Lung microvascular endothelial cell (primary cell): Measurements from ENCODE around the gene RIC8A. TPM values are rescaled to one million over a fixed set of nuclear protein-coding genes. Genes with fewer than 3 reads are reported as not detected.
"Not testable (repeated sequence)": the region's sequence is repeated elsewhere in the genome, so short reads cannot be mapped to it uniquely, and the experiment has no call there.

Source experiments
- DNase-seq, 2 donors: peaks; one replicate each; pipeline versions ENCODE4 v3.0.0 to v3.0.0-alpha.2; 2010; ENCODE audit warnings: low read depth in 2 of 2
- total RNA-seq: library from RNA; depleted of rRNA; stranded (reverse); fragments of >200 nt; gene quantifications from 2 replicates; pipeline ENCODE4 v1.2.1, GENCODE V29; 2014

RIC8A gene
- total RNA-seq = 122 and 160 TPM in 2 replicates

DNA sequence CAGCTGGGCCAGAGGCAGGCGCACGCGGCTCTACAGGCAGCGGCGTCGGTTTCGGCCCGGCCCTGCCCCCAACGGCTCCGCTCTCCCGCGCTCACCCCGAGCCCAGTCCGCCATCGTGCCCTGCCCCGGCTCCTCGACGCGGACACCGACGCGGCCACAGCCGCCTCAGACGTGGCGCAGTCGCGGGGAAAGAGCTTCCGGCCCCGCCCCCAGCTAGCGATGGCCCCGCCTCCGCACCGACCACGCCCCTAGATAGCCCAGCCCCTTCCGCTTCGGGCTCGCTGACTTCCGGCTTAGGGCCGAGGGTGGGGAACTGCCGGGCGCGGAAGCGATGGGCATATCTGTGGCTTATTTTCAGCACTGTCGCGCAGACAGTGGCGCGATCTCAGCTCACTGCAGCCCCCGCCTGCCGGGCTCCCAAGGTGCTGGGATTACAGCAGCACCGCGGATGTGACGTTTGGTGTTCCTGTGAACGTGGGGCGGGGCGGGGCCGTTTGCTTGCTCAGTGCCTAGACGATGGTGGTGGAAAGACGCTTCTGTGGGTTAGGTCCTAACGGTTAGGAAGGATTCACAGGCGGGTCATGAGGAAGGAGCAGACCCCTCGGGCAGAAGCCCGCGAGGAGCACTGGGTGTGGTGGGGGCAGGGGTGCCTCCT lies at the start of gene RIC8A, which contains the start of gene BET1L:
Gene RIC8A (plus strand): TSS at position 501 of the 655 bp plus-strand sequence. CDS start 1,147 bp downstream, outside the sequence.
Gene BET1L (minus strand): TSS at position 192 of the 655 bp plus-strand sequence. CDS start 78 bp downstream, at position 114.
- peak; percentile 98 to 99 for DNase-seq

GRCh38 chr11:180242-180641 lies 27.3 kb upstream of the RIC8A start:
- not testable (repeated sequence) for DNase-seq

DNA sequence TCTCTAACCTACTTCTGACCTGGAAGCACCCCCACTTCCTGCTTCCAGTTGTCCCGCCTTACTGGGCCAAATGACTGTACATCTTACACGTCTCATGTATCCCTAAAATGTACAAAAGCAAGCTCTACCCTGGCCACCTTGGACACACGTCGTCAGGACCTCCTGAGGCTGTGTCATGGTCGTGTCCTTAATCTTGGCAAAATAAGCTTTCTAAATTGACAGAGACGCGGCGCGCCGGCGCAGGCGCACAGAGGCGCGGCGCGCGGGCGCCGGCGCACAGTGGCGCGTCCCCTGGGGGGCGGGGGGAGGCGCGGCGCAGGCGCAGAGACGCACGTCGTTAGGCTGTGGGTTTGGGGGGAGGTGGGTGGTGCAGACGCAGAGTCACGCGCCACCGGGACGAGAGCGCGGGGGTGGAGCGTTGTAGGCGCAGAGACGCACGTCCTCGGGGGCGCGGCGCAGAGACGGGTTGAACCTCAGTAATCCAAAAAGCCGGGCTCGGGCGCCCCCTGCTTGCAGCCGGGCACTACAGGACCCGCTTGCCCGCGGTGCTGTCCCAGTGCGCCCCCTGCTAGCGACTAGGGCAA lies 18.2 kb upstream of the RIC8A start:
- DNase-seq = peak; percentile 75 to 90

- DNase-seq = not testable (repeated sequence)
Observed at GRCh38 chr11:189843-190311, 17.6 kb upstream of the RIC8A start.

GRCh38 chr11:190546-190945 lies 17.0 kb upstream of the RIC8A start:
- DNase-seq = not testable (repeated sequence)

DNA sequence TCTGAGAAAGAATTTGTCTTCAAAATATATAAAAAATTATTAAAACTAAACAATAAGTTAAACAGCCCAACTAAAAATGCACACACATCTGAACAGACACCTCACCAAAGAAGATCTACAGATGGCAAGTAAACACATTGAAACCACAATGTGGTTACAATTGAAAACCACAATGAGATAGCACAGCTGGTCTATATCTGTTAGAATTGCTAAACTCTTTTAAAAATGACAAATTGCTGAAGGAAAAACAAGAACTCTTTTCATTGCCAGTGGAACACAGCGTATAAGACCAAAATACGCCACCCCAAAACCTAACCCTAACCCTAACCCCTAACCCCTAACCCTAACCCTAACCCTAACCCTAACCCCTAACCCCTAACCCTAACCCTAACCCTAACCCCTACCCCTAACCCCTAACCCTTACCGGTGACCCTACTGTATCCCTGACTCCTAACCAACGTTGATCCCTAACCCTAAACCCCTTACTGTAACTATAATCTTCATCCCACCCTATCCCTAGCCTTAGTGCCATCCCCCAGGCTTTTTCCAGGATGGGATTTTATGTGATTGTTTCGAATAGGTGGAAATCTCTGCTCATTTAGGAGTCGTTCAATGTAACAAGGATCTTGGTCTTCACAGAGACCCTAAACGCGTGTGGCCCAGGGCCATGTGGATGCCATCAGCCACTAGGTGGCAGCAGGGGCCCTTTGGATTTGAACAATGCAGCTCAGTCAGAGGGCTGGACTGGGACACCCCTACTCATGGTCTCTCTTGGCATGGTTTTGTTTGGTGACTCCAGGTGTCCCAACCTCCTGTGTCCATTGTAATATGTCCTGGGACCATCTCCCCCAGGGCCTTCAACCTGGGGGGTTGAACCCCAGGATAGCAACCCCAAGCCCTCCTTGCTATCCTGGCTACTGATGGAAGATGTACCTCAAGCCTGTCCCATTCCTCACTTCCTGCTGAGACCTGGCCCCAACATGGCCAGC lies 15.7 kb upstream of the RIC8A start:
- DNase-seq = not testable (repeated sequence)

- not testable (repeated sequence) for DNase-seq
Observed at GRCh38 chr11:192674-193128, 14.8 kb upstream of the RIC8A start, which contains the start of gene SCGB1C1. Gene SCGB1C1 (plus strand): TSS chr11:193078. CDS start chr11:193100, 22 bp downstream.

DNA sequence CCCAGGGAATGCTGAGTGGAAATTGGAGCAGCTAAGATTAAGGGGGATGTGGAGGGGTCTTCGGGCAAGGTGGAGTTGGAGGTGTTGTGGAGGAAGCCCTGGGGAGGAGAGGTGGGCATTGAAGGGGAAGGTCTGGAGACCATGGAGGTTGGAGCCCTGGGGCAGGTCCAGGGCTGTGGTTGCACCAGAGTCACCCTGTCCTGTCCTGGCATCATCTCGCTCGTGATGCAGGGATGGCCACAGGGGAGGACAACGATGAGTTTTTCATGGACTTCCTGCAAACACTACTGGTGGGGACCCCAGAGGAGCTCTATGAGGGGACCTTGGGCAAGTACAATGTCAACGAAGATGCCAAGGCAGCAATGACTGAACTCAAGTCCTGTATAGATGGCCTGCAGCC lies 14.0 kb upstream of the RIC8A start:
- DNase-seq = not testable (repeated sequence)

DNA sequence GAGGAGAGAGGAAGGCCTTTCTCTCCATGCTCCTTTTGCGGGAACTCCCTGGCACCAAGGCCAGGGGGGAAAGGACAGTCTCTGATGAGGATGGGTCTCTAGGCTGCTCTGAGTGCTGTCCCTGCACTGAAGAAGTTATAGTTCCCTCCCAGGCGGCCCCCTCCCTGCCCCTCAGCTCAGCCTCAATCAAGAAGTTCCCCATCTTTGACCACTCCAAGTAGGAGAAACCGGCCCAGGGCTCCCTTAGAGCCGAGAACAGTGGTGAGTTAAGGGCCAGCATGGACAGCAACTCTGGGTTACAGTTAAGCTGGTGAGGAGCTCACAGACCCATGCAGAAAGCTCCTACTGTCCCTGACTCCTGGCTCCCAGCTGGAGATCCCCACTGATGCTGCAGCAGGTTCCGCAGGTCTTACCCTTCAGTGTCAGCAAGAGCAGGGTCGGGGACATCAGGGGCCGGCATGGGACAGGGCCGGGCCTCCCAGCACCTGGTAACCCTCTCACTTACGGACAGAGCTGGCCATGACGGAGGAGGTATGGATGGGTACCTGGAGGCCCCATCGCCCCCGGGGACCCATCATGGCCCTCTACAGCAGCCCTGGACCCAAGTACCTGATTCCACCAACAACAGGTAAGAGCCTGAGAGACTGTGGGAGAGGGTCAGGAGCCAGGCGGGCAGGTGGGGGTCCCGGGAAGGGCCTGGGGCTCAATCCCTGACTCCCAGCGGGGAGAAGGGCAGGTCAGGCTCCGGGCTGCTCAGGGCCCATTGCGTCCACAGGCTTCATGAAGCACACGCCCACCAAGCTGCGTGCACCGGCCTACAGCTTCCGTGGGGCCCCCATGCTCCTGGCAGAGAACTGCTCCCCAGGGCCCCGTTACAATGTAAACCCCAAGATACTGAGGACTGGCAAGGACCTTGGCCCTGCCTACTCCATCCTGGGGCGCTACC lies 10.4 kb upstream of the RIC8A start:
- no peak for DNase-seq

GRCh38 chr11:197741-198235 lies 9.7 kb upstream of the RIC8A start:
- DNase-seq = no peak

DNA sequence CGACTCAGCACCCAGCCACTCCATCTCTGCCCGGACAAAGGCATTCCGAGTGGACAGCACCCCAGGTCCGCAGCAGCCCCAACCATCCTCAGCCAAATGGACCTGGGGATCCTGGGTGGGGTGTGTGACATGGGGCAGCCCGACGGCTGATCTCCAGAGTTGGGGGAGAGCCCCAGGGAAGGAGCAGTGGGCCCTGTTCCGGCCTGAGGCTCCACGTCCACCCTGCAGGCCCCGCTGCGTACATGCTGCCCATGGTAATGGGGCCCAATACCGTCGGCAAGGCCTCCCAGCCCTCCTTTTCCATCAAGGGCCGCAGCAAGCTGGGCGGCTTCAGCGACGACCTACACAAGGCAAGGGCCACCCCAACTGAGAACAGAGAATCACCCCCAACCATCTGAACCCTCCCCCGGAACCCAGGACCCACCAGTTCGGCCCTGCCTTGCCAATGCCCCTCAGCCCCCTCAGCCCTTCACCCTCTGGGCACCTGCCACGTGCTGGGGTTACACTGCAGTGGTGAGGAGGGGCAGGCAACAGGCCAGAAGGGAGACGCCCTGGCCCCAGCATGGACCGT lies 9.2 kb upstream of the RIC8A start:
- DNase-seq = no peak

DNA sequence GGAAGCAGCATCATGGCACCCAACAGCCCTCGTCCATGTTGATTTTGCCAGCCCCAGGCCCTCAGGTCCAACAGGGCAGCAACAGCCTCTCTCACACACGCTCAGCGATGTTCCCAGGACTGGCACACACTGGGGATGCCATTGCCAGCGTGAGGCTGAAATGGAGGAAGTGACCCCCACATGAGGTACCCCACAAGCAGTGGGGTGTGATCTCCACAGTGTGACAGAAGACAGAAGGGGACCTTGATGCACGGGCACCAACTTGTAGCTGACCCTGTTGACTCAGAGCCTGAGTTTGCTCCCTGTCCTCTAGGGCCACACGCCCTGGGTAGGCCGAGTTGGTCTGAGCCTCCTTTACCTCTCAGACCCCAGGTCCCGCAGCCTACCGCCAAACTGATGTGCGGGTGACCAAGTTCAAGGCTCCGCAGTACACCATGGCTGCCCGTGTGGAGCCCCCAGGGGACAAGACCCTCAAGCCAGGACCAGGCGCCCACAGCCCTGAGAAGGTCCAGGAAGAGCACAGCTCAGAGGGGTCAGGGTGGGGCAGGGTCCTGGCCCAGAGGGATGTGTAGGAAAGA lies 8.4 kb upstream of the RIC8A start:
- DNase-seq = no peak

- no peak for DNase-seq
Observed at GRCh38 chr11:199782-200181, 7.7 kb upstream of the RIC8A start.

GRCh38 chr11:200224-201003 lies 7.1 kb upstream of the RIC8A start:
- no peak for DNase-seq

GRCh38 chr11:201966-202365 lies 5.5 kb upstream of the RIC8A start:
- no peak for DNase-seq

- DNase-seq = no peak
Observed at GRCh38 chr11:202490-202889, 5.0 kb upstream of the RIC8A start.

DNA sequence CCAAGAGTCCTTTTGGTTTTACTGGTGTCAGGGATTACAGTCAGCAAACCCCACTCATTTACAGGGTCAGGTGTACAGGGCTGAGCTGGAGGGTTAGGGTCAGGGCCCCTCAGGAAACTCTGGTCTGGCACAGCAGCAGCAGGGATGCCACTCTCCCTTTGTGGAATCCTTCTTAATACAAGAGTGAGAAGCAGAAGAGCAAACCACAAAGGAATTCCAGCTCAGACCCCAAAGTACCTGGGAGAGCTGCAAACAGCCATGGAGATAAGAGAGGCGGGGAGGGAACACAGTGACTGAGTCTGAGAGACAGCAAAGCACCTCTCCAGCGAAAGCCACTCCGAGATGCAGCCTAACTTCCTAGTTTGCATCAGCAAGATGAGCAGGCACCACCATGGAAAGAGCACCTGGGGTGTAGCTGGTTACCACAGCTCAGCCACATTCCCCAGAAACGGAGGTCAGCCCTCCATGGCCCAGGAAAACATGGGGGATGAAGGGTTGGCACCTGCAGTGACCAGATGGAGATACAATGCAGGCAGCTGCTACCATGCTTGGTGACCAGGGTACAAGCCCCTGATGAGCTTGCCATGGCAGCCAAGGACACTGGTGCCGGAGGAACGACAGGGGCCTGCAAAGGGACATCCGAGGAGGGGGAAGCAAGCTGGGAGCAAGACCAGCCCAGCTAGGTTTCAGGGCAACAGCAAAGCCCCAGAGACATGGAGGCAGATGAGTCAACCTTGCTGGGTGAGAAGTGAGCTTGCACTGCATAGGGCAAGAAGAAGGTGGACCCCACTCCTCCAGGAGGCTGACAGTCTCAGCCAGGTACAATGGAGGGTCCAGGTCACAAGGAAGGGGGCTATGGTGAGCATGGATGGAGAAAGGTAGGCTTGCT lies 4.2 kb upstream of the RIC8A start:
- DNase-seq = no peak
